HEK293 (cell line): ENCODE measurements around the gene HRG.

Experiments used
- CTCF ChIA-PET: fragments of 350-600 bp; formaldehyde crosslinking; extraction: SDS; loops from one replicate; lab custom pipeline; 2021; ENCODE audit warnings: antibody characterized with exemption; lab: Yijun Ruan, JAX
- POLR2A ChIA-PET: fragments of 300-600 bp; formaldehyde crosslinking; extraction: SDS; loops from one replicate; lab custom pipeline; 2020; ENCODE audit warnings: antibody characterized with exemption, inconsistent platforms; lab: Yijun Ruan, JAX
- H3K27ac ChIP-seq: fragments of 200-500 bp; sonication (Bioruptor generic); 2 replicates; pipeline ENCODE4 v1.5.1; 2014; ENCODE audit warnings: low read depth, low read length, control low read depth, inconsistent platforms; ENCODE audit errors: extremely low read depth
- H3K36me3 ChIP-seq, 2 experiments: fragments of 200-500 bp in 1 of 2; sonication (Bioruptor generic) in 1 of 2; 1 replicate in 1 of 2; 2 replicates in 1 of 2; pipeline ENCODE4 v1.5.1; 2014 to 2017; ENCODE audit warnings: inconsistent platforms in 2 of 2, low read length in 2 of 2; ENCODE audit not compliant: control insufficient read depth in 2 of 2, insufficient read depth in 1 of 2
- H3K4me1 ChIP-seq: fragments of 200-500 bp; sonication (Bioruptor generic); 2 replicates; pipeline ENCODE4 v1.5.1; 2014; ENCODE audit warnings: mild to moderate bottlenecking, low read length, inconsistent platforms; ENCODE audit not compliant: control insufficient read depth, insufficient read depth
- H3K4me3 ChIP-seq: 2 replicates; pipeline ENCODE4 v1.5.1; 2011; ENCODE audit warnings: low read depth, mild to moderate bottlenecking, control low read depth, low read length, moderate library complexity
- H3K9me3 ChIP-seq: fragments of 200-500 bp; sonication (Bioruptor generic); 2 replicates; pipeline ENCODE4 v1.5.1; 2014; ENCODE audit warnings: low read depth, low read length, inconsistent platforms; ENCODE audit not compliant: control insufficient read depth, insufficient read depth
- HOXC10 ChIP-seq: sonication (generic); formaldehyde crosslinking; IDR thresholded peaks from 2 replicates; pipeline ENCODE4 v1.8.1; 2023; ENCODE audit warnings: mild to moderate bottlenecking, missing genetic modification reagents
- KLF7 ChIP-seq: fragments of 450-650 bp; formaldehyde crosslinking; IDR thresholded peaks from 2 replicates; pipeline ENCODE4 v1.5.1; 2016; ENCODE audit warnings: missing biosample characterization, missing genetic modification characterization, borderline replicate concordance
- SETDB1 ChIP-seq: IDR thresholded peaks from one replicate; pipeline ENCODE4 v1.6.1; 2017; ENCODE audit warnings: mild to moderate bottlenecking, low read length, moderate library complexity, mixed read lengths; ENCODE audit not compliant: insufficient read length
- TCF7L2 ChIP-seq: IDR thresholded peaks from 2 replicates; pipeline ENCODE4 v1.6.1; 2011; ENCODE audit warnings: low read depth, mild to moderate bottlenecking, inconsistent platforms, low read length, moderate library complexity, borderline replicate concordance
- WT1 ChIP-seq: fragments of 450-650 bp; formaldehyde crosslinking; IDR thresholded peaks from 2 replicates; pipeline ENCODE4 v1.5.1; 2016; ENCODE audit warnings: missing biosample characterization, missing genetic modification characterization
- ZFP37 ChIP-seq: fragments of 450-650 bp; formaldehyde crosslinking; IDR thresholded peaks from 2 replicates; pipeline ENCODE4 v1.5.1; 2016; ENCODE audit warnings: missing biosample characterization, missing genetic modification characterization
- ZFP41 ChIP-seq: fragments of 450-650 bp; formaldehyde crosslinking; IDR thresholded peaks from 2 replicates; pipeline ENCODE4 v1.5.1; 2016; ENCODE audit warnings: missing biosample characterization, missing genetic modification characterization, borderline replicate concordance
- ZFP69B ChIP-seq: fragments of 450-650 bp; formaldehyde crosslinking; IDR thresholded peaks from 2 replicates; pipeline ENCODE4 v1.5.1; 2016; ENCODE audit warnings: missing biosample characterization, missing genetic modification characterization
- ZNF10 ChIP-seq: fragments of 450-650 bp; formaldehyde crosslinking; IDR thresholded peaks from 2 replicates; pipeline ENCODE4 v1.5.1; 2017; ENCODE audit warnings: missing biosample characterization, missing genetic modification characterization
- ZNF121 ChIP-seq: fragments of 450-650 bp; formaldehyde crosslinking; IDR thresholded peaks from 2 replicates; pipeline ENCODE4 v1.5.1; 2016; ENCODE audit warnings: missing biosample characterization, missing genetic modification characterization
- ZNF169 ChIP-seq: fragments of 450-650 bp; formaldehyde crosslinking; IDR thresholded peaks from 2 replicates; pipeline ENCODE4 v1.5.1; 2016; ENCODE audit warnings: missing biosample characterization, missing genetic modification characterization
- ZNF2 ChIP-seq: fragments of 450-650 bp; formaldehyde crosslinking; IDR thresholded peaks from 2 replicates; pipeline ENCODE4 v1.5.1; 2016; ENCODE audit warnings: missing biosample characterization, missing genetic modification characterization
- ZNF23 ChIP-seq: fragments of 450-650 bp; formaldehyde crosslinking; IDR thresholded peaks from 2 replicates; pipeline ENCODE4 v1.5.1; 2016; ENCODE audit warnings: missing biosample characterization, missing genetic modification characterization, borderline replicate concordance
- ZNF248 ChIP-seq: fragments of 450-650 bp; formaldehyde crosslinking; IDR thresholded peaks from 2 replicates; pipeline ENCODE4 v1.5.1; 2017; ENCODE audit warnings: missing biosample characterization, missing genetic modification characterization
- ZNF473 ChIP-seq: fragments of 450-650 bp; formaldehyde crosslinking; IDR thresholded peaks from 2 replicates; pipeline ENCODE4 v1.5.1; 2017; ENCODE audit warnings: missing biosample characterization, missing genetic modification characterization
- ZNF548 ChIP-seq: fragments of 450-650 bp; formaldehyde crosslinking; IDR thresholded peaks from 2 replicates; pipeline ENCODE4 v1.5.1; 2016; ENCODE audit warnings: missing biosample characterization, missing genetic modification characterization
- ZNF626 ChIP-seq: fragments of 450-650 bp; sonication (Bioruptor Pico); formaldehyde crosslinking; IDR thresholded peaks from 2 replicates; pipeline ENCODE4 v1.5.1; 2018; ENCODE audit warnings: missing biosample characterization, missing genetic modification characterization, inconsistent platforms
- ZNF776 ChIP-seq: fragments of 450-650 bp; formaldehyde crosslinking; IDR thresholded peaks from 2 replicates; pipeline ENCODE4 v1.5.0; 2017; ENCODE audit warnings: missing biosample characterization, missing genetic modification characterization, borderline replicate concordance
- ZNF785 ChIP-seq: fragments of 450-650 bp; formaldehyde crosslinking; IDR thresholded peaks from 2 replicates; pipeline ENCODE4 v1.5.1; 2016; ENCODE audit warnings: missing biosample characterization, missing genetic modification characterization
- ZNF830 ChIP-seq: fragments of 450-650 bp; IDR thresholded peaks from 2 replicates; pipeline ENCODE4 v1.5.0; 2018; ENCODE audit warnings: missing biosample characterization, missing genetic modification characterization, low read depth, mild to moderate bottlenecking, moderate library complexity
- TF ChIP-seq, protein P1 (sequence below): fragments of 450-650 bp; formaldehyde crosslinking; IDR thresholded peaks from 2 replicates; pipeline ENCODE4 v1.5.1; 2017; ENCODE audit warnings: missing biosample characterization, missing genetic modification characterization
- TF ChIP-seq, protein P2 (sequence below): fragments of 450-650 bp; IDR thresholded peaks from 2 replicates; pipeline ENCODE4 v1.5.1; 2018; ENCODE audit warnings: missing biosample characterization, missing genetic modification characterization
- TF ChIP-seq, protein P3 (sequence below): fragments of 450-650 bp; formaldehyde crosslinking; IDR thresholded peaks from 2 replicates; pipeline ENCODE4 v1.5.1; 2016; ENCODE audit warnings: missing biosample characterization, missing genetic modification characterization
- TF ChIP-seq, protein P4 (sequence below): fragments of 450-650 bp; formaldehyde crosslinking; IDR thresholded peaks from 2 replicates; pipeline ENCODE4 v1.5.1; 2016; ENCODE audit warnings: missing biosample characterization, missing genetic modification characterization, borderline replicate concordance
- TF ChIP-seq, protein P5 (sequence below): fragments of 450-650 bp; formaldehyde crosslinking; IDR thresholded peaks from 2 replicates; pipeline ENCODE4 v1.5.1; 2016; ENCODE audit warnings: missing biosample characterization, missing genetic modification characterization
- TF ChIP-seq, protein P6 (sequence below): fragments of 450-650 bp; formaldehyde crosslinking; IDR thresholded peaks from 2 replicates; pipeline ENCODE4 v1.5.1; 2016; ENCODE audit warnings: missing biosample characterization, missing genetic modification characterization

HRG gene

DNA sequence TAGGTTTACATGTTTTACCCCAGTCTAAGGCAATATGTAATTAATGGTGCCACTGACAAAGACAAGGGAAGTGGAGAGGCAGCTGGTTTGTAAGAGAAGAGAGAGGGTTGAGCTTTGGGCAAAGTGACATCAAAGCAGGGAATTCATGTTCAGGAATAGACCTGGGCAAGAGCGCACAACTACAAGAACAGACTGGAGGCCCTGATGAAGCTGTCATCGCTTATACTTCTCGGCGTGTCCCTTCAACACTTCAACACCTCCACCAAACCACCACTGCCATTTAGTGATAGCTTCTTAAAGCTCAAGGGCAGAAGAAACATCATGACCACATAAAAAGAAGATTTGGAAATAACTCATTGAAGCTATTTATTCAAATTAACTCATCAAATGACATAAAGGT lies 31.7 kb downstream of the HRG start:
- ChIA-PET POLR2A (no interaction called here), CTCF (interaction anchor here (0.5 to 1.0 kb wide), 2 partner anchors 43 to 467 kb away, joined by 3 to 4 read pairs; no protein-coding TSS in a partner anchor)
- H3K4me3 ChIP-seq, result no peak overlapping the region
- no peaks in the 10 kb centered on the region for H3K36me3 ChIP-seq
- H3K9me3 ChIP-seq, result no peaks in the 10 kb centered on the region
- no peaks in the 10 kb centered on the region for H3K4me1 ChIP-seq
- H3K27ac ChIP-seq, result no peak overlapping the region
- TF ChIP-seq ZNF2 (tag by site-specific recombination), result no peak
- TF ChIP-seq, protein P1, sequence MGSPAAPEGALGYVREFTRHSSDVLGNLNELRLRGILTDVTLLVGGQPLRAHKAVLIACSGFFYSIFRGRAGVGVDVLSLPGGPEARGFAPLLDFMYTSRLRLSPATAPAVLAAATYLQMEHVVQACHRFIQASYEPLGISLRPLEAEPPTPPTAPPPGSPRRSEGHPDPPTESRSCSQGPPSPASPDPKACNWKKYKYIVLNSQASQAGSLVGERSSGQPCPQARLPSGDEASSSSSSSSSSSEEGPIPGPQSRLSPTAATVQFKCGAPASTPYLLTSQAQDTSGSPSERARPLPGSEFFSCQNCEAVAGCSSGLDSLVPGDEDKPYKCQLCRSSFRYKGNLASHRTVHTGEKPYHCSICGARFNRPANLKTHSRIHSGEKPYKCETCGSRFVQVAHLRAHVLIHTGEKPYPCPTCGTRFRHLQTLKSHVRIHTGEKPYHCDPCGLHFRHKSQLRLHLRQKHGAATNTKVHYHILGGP (tag by site-specific recombination), result no peak
- no peak for TF ChIP-seq ZFP69B
- TF ChIP-seq TCF7L2, result no peak
- no peak for TF ChIP-seq ZNF121 (tag by site-specific recombination)
- no peak for TF ChIP-seq ZNF785 (tag by site-specific recombination)
- TF ChIP-seq ZFP41 (tag by site-specific recombination), result no peak
- TF ChIP-seq, protein P2, sequence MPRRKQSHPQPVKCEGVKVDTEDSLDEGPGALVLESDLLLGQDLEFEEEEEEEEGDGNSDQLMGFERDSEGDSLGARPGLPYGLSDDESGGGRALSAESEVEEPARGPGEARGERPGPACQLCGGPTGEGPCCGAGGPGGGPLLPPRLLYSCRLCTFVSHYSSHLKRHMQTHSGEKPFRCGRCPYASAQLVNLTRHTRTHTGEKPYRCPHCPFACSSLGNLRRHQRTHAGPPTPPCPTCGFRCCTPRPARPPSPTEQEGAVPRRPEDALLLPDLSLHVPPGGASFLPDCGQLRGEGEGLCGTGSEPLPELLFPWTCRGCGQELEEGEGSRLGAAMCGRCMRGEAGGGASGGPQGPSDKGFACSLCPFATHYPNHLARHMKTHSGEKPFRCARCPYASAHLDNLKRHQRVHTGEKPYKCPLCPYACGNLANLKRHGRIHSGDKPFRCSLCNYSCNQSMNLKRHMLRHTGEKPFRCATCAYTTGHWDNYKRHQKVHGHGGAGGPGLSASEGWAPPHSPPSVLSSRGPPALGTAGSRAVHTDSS (tag by site-specific recombination), result no peak
- TF ChIP-seq ZNF248 (tag by site-specific recombination), result no peak
- TF ChIP-seq ZNF830, result no peak
- no peak for TF ChIP-seq ZNF10 (tag by site-specific recombination)
- TF ChIP-seq ZFP37 (tag by site-specific recombination), result no peak
- TF ChIP-seq, protein P3, sequence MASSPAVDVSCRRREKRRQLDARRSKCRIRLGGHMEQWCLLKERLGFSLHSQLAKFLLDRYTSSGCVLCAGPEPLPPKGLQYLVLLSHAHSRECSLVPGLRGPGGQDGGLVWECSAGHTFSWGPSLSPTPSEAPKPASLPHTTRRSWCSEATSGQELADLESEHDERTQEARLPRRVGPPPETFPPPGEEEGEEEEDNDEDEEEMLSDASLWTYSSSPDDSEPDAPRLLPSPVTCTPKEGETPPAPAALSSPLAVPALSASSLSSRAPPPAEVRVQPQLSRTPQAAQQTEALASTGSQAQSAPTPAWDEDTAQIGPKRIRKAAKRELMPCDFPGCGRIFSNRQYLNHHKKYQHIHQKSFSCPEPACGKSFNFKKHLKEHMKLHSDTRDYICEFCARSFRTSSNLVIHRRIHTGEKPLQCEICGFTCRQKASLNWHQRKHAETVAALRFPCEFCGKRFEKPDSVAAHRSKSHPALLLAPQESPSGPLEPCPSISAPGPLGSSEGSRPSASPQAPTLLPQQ (tag by site-specific recombination), result no peak
- TF ChIP-seq ZNF23 (tag by site-specific recombination), result no peak
- TF ChIP-seq, protein P4, sequence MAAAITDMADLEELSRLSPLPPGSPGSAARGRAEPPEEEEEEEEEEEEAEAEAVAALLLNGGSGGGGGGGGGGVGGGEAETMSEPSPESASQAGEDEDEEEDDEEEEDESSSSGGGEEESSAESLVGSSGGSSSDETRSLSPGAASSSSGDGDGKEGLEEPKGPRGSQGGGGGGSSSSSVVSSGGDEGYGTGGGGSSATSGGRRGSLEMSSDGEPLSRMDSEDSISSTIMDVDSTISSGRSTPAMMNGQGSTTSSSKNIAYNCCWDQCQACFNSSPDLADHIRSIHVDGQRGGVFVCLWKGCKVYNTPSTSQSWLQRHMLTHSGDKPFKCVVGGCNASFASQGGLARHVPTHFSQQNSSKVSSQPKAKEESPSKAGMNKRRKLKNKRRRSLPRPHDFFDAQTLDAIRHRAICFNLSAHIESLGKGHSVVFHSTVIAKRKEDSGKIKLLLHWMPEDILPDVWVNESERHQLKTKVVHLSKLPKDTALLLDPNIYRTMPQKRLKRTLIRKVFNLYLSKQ (tag by site-specific recombination), result no peak
- no peak for TF ChIP-seq ZNF776 (tag by site-specific recombination)
- TF ChIP-seq ZNF169, result no peak
- TF ChIP-seq ZNF626 (tag by site-specific recombination), result no peak
- TF ChIP-seq ZNF548 (tag by site-specific recombination), result no peak

DNA sequence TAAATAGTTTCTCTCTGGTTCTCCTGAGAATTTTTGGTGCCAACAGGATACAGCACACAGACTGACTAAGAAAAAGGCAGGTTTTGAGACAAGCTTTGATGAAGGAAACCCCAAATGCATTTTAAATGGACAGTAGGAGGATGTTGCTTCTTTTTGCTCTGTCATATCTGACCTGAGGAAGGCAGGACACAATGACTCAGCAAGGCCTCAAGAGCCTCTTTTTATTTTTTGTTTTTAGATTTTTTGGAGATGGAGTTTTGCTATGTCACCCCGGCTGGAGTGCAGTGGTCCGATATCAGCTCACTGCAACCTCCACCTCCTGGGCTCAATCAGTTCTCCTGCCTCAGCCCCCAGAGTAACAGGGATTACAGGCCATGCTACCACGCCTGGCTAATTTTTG lies 34.5 kb downstream of the HRG start:
- Histone ChIP-seq H3K9me3 (no peaks in the 10 kb centered on the region), H3K4me3 (no peak overlapping the region), H3K36me3 (no peaks in the 10 kb centered on the region), H3K27ac (no peak overlapping the region), H3K4me1 (no peaks in the 10 kb centered on the region)
- ChIA-PET CTCF (no interaction called here), POLR2A (no interaction called here)
- TF ChIP-seq, protein P5, sequence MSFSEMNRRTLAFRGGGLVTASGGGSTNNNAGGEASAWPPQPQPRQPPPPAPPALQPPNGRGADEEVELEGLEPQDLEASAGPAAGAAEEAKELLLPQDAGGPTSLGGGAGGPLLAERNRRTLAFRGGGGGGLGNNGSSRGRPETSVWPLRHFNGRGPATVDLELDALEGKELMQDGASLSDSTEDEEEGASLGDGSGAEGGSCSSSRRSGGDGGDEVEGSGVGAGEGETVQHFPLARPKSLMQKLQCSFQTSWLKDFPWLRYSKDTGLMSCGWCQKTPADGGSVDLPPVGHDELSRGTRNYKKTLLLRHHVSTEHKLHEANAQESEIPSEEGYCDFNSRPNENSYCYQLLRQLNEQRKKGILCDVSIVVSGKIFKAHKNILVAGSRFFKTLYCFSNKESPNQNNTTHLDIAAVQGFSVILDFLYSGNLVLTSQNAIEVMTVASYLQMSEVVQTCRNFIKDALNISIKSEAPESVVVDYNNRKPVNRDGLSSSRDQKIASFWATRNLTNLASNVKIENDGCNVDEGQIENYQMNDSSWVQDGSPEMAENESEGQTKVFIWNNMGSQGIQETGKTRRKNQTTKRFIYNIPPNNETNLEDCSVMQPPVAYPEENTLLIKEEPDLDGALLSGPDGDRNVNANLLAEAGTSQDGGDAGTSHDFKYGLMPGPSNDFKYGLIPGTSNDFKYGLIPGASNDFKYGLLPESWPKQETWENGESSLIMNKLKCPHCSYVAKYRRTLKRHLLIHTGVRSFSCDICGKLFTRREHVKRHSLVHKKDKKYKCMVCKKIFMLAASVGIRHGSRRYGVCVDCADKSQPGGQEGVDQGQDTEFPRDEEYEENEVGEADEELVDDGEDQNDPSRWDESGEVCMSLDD (tag by site-specific recombination), result no peak
- no peak for TF ChIP-seq KLF7 (tag by site-specific recombination)
- TF ChIP-seq HOXC10 (CRISPR knock-in tag), result no peak
- TF ChIP-seq SETDB1, result no peak
- TF ChIP-seq WT1 (tag by site-specific recombination), result no peak
- no peak for TF ChIP-seq ZFP41 (tag by site-specific recombination)
- TF ChIP-seq, protein P6, sequence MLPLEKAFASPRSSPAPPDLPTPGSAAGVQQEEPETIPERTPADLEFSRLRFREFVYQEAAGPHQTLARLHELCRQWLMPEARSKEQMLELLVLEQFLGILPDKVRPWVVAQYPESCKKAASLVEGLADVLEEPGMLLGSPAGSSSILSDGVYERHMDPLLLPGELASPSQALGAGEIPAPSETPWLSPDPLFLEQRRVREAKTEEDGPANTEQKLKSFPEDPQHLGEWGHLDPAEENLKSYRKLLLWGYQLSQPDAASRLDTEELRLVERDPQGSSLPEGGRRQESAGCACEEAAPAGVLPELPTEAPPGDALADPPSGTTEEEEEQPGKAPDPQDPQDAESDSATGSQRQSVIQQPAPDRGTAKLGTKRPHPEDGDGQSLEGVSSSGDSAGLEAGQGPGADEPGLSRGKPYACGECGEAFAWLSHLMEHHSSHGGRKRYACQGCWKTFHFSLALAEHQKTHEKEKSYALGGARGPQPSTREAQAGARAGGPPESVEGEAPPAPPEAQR, result no peak
- no peak for TF ChIP-seq ZNF473 (tag by site-specific recombination)
